HG02642 (cell line): ENCODE data around the gene ARSA.

Experiments
- ATAC-seq: cut with Tn5 transposase; IDR thresholded peaks from one replicate; pipeline ENCODE4 v1.9.1; 2021; ENCODE audit warnings: mild to moderate bottlenecking; ENCODE audit not compliant: unreplicated experiment, poor library complexity

The ARSA gene

GRCh38 chr22:50583294-50583861 is 44.6 kb downstream of the ARSA start:
- ATAC-seq, result peak; percentile 32

DNA sequence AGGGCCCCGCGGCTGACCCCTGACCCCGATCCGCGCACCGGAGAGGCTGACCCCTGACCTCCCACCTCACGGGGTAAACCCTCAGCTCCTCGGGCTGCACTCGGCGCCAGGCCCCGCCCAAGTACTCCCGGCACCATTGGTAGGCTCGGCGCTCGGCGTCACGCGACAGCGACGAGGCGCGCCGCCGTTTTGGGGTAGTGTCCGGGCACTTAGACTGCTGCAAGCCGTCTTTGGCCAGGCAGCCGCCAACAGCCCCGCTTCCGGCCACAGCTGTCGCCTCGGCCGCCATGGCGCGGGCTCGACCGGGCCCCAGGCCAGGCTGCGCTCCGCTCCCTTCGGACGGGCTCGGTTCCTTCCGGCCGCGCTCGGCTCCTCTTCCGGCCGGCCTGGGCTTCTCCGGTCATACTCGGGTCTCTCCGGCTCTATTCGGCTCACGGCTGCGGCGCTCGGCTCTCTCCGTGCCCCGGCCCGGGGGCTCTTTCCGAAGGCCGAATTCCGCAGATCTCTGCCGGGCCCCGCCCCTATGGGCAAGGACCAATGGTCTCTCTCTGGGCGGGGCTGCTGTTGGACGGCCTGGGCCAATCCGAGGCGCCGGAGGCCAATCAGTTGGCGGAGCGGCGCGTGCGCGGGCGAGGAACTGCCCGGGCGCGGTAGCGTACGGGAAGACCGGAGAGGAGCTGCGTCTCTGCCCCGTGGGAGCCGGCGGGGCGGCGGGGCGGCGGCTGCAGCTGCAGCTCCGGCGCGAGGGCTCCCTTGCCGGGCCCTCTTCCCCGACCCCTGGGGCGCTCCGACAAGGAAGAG is 45.3 kb downstream of the ARSA start, which contains the start of gene CHKB:
TSS of gene CHKB (minus strand) at position 357 of the 801 bp plus-strand sequence. CDS start at position 289, 68 bp downstream.
- peak; percentile 91 for ATAC-seq

- ATAC-seq, result no peak
These were observed 45.9 kb downstream of the ARSA start for GRCh38 chr22:50581950-50582492.

DNA sequence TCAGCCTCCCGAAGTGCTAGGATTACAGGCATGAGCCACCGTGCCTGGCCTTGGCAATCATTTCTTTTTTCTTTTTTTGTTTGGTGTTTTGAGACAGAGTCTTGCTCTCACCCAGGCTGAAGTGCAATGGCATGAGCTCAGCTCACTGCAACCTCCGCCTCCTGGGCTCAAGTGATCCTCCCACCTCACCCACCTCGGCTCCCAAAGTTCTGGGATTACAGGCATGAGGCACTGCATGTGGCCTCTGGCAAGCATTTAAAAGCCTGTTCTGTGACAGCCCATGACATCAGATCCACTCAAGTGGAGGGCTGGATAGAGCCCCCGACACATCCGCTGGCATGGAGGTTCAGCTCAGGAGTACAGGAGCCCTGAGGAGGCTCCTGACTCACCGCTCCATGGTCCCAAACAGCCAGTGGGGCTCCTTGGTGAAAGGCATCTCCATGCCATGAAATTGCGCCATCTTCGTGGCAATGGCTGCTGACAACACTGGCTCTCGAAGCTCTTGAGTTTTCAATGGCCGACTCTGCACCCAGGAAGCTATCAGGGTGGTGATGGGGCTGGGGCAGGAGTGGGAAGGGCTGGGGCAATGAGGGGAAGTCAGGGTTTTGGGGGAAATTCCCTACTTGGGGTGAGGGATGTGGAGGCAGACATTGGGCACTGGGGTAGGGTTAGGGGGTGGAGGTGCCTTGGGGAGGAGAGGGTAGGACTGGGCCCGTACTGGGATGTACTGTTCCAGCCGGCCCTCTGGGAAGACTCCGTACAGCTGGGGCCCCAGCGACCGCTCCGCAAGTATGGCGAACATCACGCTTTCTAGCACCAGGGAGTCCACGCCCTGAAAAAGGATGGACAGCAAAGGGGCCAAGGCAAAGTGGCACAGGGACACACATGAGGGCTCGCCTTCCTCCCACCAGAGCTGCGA is 46.7 kb downstream of the ARSA start:
- ATAC-seq, result no peak

GRCh38 chr22:50579752-50580151 is 48.2 kb downstream of the ARSA start:
- no peak for ATAC-seq

DNA sequence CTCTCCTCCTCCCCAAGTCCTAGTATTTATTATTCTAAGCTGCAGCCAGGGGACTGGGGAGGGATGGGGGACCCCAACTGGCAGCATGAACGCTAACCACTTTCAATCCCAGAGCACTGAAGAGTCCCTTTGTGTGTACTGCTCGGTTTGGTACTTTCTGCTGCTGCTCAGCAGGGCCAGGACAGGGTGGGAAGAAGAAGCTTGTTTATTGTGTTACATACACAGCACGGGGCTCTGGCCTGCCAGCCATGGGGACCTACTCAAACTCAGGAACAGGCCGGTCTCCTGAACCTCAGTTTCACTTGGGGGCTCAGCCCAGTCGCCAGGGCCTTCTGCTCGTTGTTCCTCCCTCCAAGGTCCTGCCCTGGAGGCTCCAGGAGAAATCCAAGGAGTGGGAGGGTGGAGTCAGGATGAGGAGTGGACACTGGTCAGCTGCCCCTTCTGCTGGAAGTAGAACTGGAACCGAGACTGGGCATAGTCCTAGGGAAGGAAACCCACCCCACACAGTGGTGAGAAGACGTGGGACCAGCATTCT is 49.1 kb downstream of the ARSA start:
- no peak for ATAC-seq

DNA sequence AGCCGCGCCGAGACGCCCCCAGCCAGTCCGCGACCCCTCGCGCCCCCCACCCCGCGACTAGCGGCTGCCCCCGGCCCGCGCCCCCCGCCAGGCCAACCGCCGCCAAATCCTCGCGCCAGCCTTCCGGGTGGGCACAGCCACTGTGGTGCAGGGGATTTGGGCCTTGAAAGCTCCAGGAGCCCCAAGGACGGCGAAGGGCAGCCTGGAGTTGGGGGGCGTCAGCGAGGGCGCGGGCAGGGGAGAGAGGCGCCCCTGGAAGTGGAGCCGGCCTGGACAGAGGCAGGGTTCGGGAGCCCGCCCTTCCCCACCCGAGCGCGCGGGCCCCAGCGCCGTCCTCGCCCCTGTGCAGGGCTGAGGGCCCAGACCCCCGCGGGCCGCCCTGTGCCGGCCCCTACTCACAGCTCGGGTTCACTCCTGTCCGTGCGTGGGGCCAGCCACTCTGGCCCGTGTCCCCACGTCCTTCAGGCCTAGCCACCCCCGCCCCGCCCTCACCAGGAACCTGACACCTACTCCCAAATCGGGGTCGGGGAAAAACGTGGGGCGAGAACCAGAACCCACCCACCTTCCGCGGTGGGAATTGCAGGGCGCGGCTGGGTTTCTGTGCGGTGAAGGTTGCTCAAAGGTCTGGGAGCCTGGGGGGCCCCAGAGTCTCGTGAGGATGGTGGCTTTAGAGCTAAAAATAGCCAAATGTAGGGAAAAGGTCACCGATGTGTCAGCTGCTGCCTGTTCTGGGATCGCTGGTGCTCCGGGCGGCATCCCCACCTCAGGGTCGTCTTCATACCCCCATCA is 49.8 kb downstream of the ARSA start, which contains the start of gene CPT1B:
TSS of gene CPT1B (minus strand) at position 441 of the 789 bp plus-strand sequence. CDS start 512 bp downstream, outside the sequence.
- no peak for ATAC-seq

DNA sequence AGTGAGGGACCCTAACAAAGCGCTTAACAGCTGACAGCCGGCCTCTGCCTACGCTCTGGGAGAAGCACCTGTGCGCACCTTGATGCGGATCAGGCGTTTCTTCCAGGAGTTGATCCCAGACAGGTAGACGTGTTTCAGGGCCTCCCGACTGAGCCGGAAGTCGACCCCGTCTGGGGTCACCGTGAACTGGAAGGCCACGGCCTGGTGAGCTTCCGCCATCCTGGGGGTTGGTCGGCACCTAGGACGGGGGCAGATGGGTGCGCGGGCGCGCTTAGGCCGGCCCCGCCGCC is 50.3 kb downstream of the ARSA start:
- no peak for ATAC-seq

GRCh38 chr22:50576806-50577696 is 50.9 kb downstream of the ARSA start:
- ATAC-seq, result no peak

DNA sequence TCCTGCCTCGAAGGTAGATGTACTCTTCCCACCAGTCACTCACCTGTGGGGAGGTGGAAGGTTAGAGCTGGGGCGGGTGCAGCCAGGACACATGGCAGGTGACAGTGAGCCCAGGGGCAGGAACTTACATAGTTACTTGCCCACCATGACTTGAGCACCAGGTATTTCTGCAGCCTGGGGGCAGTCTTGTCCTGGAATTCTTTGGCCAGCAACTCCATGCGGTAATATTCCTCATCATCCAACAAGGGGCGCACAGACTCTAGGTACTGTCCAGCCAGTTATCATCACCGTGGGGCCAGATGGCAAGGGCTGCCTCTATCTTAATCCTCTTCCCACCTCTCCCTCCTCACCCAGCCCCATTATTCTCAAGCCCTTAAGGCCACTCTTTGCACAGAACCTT is 51.9 kb downstream of the ARSA start:
- no peak for ATAC-seq

- ATAC-seq, result no peak
These were observed 52.5 kb downstream of the ARSA start for GRCh38 chr22:50575426-50575941.
